Vagina (tissue), 2 donors: ENCODE results near the gene PISD.

ENCODE experiments used
- POLR2A ChIP-seq, 2 donors: fragments of 450-650 bp; IDR thresholded peaks; one replicate each; pipeline ENCODE4 v1.6.1; 2017; ENCODE audit warnings: antibody characterized with exemption in 2 of 2, mild to moderate bottlenecking in 2 of 2, moderate library complexity in 2 of 2
- POLR2AphosphoS5 ChIP-seq, 2 donors: sonication (generic); formaldehyde crosslinking; IDR thresholded peaks; one replicate each; pipeline ENCODE4 v1.9.0; 2017; ENCODE audit warnings: antibody characterized with exemption in 2 of 2, mild to moderate bottlenecking in 2 of 2, low read depth in 1 of 2; ENCODE audit not compliant: insufficient read depth in 1 of 2
- TF ChIP-seq, protein P1 (sequence below), 3 experiments: fragments of 450-650 bp in 2 of 3; fragments of 200-600 bp in 1 of 3; sonication (generic) in 1 of 3; IDR thresholded peaks; one replicate each; pipeline ENCODE4 v1.5.1; 2017 to 2019; ENCODE audit warnings: antibody characterized with exemption in 3 of 3, mild to moderate bottlenecking in 2 of 3, moderate library complexity in 2 of 3

DNA sequence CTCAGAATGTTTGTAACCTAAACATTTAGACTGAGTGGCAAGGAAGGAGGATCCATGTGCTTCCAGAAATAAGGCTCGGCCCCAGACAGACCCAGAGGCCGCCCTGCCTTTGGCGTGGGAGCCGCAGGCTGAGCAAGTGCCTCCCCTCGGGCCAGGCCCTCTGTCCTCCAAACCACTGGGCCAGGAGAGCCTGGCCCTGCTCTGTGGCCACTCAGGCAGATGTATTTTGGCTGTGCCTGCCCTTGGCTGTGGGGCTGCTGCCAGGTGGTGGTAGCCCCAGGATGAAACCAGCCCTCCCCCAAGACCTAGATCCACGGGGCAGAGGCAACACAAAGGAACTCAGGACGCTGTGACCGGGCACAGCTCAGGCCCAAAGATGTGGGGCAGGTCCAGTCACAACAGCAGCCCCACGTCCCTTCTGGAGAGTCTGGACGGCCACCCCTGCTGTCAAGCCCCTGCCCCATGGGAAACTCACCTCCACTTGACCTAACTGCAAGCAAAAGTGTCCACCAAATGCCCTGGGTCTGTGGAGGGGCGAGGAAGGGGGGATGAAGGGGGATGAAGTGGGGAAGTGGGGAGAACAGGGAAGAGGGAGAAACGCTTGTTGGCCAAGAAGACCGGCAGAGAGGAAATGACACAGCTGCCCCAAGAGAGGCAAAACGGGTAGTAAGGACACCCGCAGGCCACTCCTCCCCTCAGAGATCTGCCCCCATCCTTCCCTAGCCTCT lies 24.0 kb downstream of the PISD start:
- TF ChIP-seq POLR2AphosphoS5 (IDR thresholded peaks at IDR 0.05; ENCODE audit: insufficient read depth in 1 of 2, low read depth in 1 of 2) (no peak), POLR2A (IDR thresholded peaks at IDR 0.05) (no peak)
- TF ChIP-seq, protein P1, sequence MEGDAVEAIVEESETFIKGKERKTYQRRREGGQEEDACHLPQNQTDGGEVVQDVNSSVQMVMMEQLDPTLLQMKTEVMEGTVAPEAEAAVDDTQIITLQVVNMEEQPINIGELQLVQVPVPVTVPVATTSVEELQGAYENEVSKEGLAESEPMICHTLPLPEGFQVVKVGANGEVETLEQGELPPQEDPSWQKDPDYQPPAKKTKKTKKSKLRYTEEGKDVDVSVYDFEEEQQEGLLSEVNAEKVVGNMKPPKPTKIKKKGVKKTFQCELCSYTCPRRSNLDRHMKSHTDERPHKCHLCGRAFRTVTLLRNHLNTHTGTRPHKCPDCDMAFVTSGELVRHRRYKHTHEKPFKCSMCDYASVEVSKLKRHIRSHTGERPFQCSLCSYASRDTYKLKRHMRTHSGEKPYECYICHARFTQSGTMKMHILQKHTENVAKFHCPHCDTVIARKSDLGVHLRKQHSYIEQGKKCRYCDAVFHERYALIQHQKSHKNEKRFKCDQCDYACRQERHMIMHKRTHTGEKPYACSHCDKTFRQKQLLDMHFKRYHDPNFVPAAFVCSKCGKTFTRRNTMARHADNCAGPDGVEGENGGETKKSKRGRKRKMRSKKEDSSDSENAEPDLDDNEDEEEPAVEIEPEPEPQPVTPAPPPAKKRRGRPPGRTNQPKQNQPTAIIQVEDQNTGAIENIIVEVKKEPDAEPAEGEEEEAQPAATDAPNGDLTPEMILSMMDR (IDR thresholded peaks at IDR 0.05), result no peak
